ENCODE data around the gene CAMKK2. TPM values are rescaled to one million over a fixed set of nuclear protein-coding genes. Genes with fewer than 3 reads are reported as not detected.
A peak's percentile ranks its signal among the peaks of the same experiment; 100 is the strongest.

Gene CAMKK2
- total and polyA plus RNA-seq, 2 of the 13 experiments (the other 11 are each of a cell fraction or from before 2014, with no cell fraction given) = 18.8 to 20.0 TPM

GRCh38 chr12:121209624-121210572, 86.6 kb downstream of the CAMKK2 start, which contains the start of gene P2RX4 (continued):
- TF ChIP-seq ZNF512 (CRISPR knock-in tag; IDR thresholded peaks at IDR 0.05) (no peak), SP140L (CRISPR knock-in tag; IDR thresholded peaks at IDR 0.05; ENCODE audit: borderline replicate concordance) (no peak), SAFB2 (CRISPR knock-in tag; IDR thresholded peaks at IDR 0.05; ENCODE audit: borderline replicate concordance, low read depth) (peak; percentile 81; the same call in 1 of the 2 replicates), NFIC (IDR thresholded peaks at IDR 0.05; ENCODE audit: low read length) (no peak), ZNF772 (CRISPR knock-in tag; IDR thresholded peaks at IDR 0.05) (peak; percentile 91; the same call in 1 of the 2 replicates), TCF7 (IDR thresholded peaks at IDR 0.05; ENCODE audit: low read depth) (no peak), KLF11 (CRISPR knock-in tag; IDR thresholded peaks at IDR 0.05) (no peak), ZNF720 (CRISPR knock-in tag; IDR thresholded peaks at IDR 0.05) (no peak), GATA4 (IDR thresholded peaks at IDR 0.05; ENCODE audit: borderline replicate concordance, low read depth) (peak; percentile 61; the same call in 1 of the 2 replicates), MXI1 (IDR thresholded peaks at IDR 0.05; ENCODE audit: borderline replicate concordance, low read depth, low read length) (peak; percentile 27; the same call in 1 of the 3 replicates), SMAD3 (CRISPR knock-in tag; IDR thresholded peaks at IDR 0.05) (no peak), TBX2 (CRISPR knock-in tag; IDR thresholded peaks at IDR 0.05; ENCODE audit: borderline replicate concordance) (peak; percentile 74), FOXO4 (CRISPR knock-in tag; conservative IDR thresholded peaks at IDR 0.05) (no peak), ZNF180 (CRISPR knock-in tag; IDR thresholded peaks at IDR 0.05; ENCODE audit: borderline replicate concordance, low read depth) (no peak)
- TF ChIP-seq, protein P1, sequence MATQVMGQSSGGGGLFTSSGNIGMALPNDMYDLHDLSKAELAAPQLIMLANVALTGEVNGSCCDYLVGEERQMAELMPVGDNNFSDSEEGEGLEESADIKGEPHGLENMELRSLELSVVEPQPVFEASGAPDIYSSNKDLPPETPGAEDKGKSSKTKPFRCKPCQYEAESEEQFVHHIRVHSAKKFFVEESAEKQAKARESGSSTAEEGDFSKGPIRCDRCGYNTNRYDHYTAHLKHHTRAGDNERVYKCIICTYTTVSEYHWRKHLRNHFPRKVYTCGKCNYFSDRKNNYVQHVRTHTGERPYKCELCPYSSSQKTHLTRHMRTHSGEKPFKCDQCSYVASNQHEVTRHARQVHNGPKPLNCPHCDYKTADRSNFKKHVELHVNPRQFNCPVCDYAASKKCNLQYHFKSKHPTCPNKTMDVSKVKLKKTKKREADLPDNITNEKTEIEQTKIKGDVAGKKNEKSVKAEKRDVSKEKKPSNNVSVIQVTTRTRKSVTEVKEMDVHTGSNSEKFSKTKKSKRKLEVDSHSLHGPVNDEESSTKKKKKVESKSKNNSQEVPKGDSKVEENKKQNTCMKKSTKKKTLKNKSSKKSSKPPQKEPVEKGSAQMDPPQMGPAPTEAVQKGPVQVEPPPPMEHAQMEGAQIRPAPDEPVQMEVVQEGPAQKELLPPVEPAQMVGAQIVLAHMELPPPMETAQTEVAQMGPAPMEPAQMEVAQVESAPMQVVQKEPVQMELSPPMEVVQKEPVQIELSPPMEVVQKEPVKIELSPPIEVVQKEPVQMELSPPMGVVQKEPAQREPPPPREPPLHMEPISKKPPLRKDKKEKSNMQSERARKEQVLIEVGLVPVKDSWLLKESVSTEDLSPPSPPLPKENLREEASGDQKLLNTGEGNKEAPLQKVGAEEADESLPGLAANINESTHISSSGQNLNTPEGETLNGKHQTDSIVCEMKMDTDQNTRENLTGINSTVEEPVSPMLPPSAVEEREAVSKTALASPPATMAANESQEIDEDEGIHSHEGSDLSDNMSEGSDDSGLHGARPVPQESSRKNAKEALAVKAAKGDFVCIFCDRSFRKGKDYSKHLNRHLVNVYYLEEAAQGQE (IDR thresholded peaks at IDR 0.05; ENCODE audit: borderline replicate concordance in 1 of 2, low read depth in 1 of 2, low read length in 2 of 2) = no peak
- TF ChIP-seq, protein P2, sequence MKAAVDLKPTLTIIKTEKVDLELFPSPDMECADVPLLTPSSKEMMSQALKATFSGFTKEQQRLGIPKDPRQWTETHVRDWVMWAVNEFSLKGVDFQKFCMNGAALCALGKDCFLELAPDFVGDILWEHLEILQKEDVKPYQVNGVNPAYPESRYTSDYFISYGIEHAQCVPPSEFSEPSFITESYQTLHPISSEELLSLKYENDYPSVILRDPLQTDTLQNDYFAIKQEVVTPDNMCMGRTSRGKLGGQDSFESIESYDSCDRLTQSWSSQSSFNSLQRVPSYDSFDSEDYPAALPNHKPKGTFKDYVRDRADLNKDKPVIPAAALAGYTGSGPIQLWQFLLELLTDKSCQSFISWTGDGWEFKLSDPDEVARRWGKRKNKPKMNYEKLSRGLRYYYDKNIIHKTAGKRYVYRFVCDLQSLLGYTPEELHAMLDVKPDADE (CRISPR knock-in tag; IDR thresholded peaks at IDR 0.05) = no peak
- TF ChIP-seq, protein P3, sequence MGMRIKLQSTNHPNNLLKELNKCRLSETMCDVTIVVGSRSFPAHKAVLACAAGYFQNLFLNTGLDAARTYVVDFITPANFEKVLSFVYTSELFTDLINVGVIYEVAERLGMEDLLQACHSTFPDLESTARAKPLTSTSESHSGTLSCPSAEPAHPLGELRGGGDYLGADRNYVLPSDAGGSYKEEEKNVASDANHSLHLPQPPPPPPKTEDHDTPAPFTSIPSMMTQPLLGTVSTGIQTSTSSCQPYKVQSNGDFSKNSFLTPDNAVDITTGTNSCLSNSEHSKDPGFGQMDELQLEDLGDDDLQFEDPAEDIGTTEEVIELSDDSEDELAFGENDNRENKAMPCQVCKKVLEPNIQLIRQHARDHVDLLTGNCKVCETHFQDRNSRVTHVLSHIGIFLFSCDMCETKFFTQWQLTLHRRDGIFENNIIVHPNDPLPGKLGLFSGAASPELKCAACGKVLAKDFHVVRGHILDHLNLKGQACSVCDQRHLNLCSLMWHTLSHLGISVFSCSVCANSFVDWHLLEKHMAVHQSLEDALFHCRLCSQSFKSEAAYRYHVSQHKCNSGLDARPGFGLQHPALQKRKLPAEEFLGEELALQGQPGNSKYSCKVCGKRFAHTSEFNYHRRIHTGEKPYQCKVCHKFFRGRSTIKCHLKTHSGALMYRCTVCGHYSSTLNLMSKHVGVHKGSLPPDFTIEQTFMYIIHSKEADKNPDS (CRISPR knock-in tag; IDR thresholded peaks at IDR 0.05) = peak; percentile 52; the same call in 1 of the 2 replicates
